Esophagus muscularis mucosa (tissue), 4 donors: Measurements from ENCODE around the gene MMP15. TPM values are rescaled to one million over a fixed set of nuclear protein-coding genes. Genes with fewer than 3 reads are reported as not detected.

Source experiments
- DNase-seq: peaks from one replicate; pipeline ENCODE4 v3.0.0-alpha.2; 2017; ENCODE audit errors: extremely low spot score
- H3K27ac ChIP-seq, 4 donors: fragments of 200-600 bp; sonication (generic); replicated peaks in 1 of 4; 1 replicate in 3 of 4; 2 replicates in 1 of 4; pipeline ENCODE4 v1.5.1; 2016 to 2019; ENCODE audit warnings: mild to moderate bottlenecking in 1 of 4
- H3K27me3 ChIP-seq, 4 donors: fragments of 200-600 bp; sonication (generic); one replicate each; pipeline versions ENCODE4 v1.5.1 to v1.6.0; 2016 to 2019
- H3K36me3 ChIP-seq, 4 donors: fragments of 200-600 bp; sonication (generic); one replicate each; pipeline ENCODE4 v1.5.1; 2016 to 2019
- H3K4me1 ChIP-seq, 4 donors: fragments of 200-600 bp; sonication (generic); one replicate each; pipeline ENCODE4 v1.5.1; 2016 to 2019
- H3K4me3 ChIP-seq, 4 donors: fragments of 200-600 bp; sonication (generic); 1 replicate in 2 of 4; 2 replicates in 2 of 4; pipeline ENCODE4 v1.5.1; 2016 to 2019; ENCODE audit warnings: mild to moderate bottlenecking in 4 of 4, moderate library complexity in 1 of 4
- H3K9me3 ChIP-seq, 4 donors: fragments of 200-600 bp; sonication (generic); 1 replicate in 3 of 4; 2 replicates in 1 of 4; pipeline ENCODE4 v1.5.1; 2016 to 2019
- EP300 ChIP-seq: sonication (generic); formaldehyde crosslinking; IDR thresholded peaks from one replicate; pipeline ENCODE4 v1.6.1; 2017; ENCODE audit warnings: antibody characterized with exemption
- POLR2A ChIP-seq: fragments of 450-650 bp; IDR thresholded peaks from one replicate; pipeline ENCODE4 v1.6.1; 2017; ENCODE audit warnings: antibody characterized with exemption, moderate library complexity, mild to moderate bottlenecking, low read depth
- POLR2AphosphoS5 ChIP-seq, 2 donors: sonication (generic); formaldehyde crosslinking; IDR thresholded peaks; one replicate each; pipeline ENCODE4 v1.6.1; 2017; ENCODE audit warnings: antibody characterized with exemption in 2 of 2
- WGBS: methylation state at CpG from one replicate; pipeline ENCODE4 v1.1.5; 2018; 5-methylcytosine and 5-hydroxymethylcytosine counted together
- intact Hi-C: fragments of 100-400 bp; cut with DNase I; formaldehyde crosslinking; loops from one replicate; pipeline ENCODE4 v1.15.1; 2023
- total RNA-seq, 4 donors: library from RNA; depleted of rRNA; stranded (reverse); fragments of >200 nt; gene quantifications; one replicate each; pipeline versions ENCODE4 v1.1.0 to v1.2.1, GENCODE V29; 2016
- TF ChIP-seq, protein P1 (sequence below), 3 experiments: fragments of 200-600 bp in 2 of 3; fragments of 450-650 bp in 1 of 3; sonication (generic) in 2 of 3; IDR thresholded peaks; one replicate each; pipeline ENCODE4 v1.5.1; 2017 to 2019; ENCODE audit warnings: antibody characterized with exemption in 3 of 3, mild to moderate bottlenecking in 2 of 3, moderate library complexity in 1 of 3

Gene MMP15
- total RNA-seq, 4 donors from 2014 or later, result 3.8 to 16.3 (median 8.7) TPM

DNA sequence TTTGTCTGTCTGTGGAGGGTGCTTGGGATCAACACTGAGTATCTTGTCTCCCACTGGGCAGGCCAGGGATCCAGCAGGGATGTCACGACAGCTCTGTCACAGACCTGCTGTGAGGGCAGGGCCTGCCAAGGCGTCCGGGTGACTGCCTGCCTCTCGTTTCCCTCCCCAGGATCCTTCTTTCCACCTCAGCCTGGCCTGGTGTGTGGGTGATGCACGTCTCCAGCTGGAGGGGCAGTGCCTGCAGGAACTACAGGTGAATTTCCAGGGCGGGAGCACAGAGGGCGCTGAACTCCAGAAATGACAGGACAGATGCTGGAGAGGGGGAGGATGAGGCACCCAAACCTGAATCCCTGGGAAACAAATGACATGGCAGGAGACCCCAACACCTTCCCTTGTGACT, 6.8 kb upstream of the MMP15 start:
- TF ChIP-seq, protein P1, sequence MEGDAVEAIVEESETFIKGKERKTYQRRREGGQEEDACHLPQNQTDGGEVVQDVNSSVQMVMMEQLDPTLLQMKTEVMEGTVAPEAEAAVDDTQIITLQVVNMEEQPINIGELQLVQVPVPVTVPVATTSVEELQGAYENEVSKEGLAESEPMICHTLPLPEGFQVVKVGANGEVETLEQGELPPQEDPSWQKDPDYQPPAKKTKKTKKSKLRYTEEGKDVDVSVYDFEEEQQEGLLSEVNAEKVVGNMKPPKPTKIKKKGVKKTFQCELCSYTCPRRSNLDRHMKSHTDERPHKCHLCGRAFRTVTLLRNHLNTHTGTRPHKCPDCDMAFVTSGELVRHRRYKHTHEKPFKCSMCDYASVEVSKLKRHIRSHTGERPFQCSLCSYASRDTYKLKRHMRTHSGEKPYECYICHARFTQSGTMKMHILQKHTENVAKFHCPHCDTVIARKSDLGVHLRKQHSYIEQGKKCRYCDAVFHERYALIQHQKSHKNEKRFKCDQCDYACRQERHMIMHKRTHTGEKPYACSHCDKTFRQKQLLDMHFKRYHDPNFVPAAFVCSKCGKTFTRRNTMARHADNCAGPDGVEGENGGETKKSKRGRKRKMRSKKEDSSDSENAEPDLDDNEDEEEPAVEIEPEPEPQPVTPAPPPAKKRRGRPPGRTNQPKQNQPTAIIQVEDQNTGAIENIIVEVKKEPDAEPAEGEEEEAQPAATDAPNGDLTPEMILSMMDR (IDR thresholded peaks at IDR 0.05), result no peak
- TF ChIP-seq POLR2A (no peak), POLR2AphosphoS5 (IDR thresholded peaks at IDR 0.05) (no peak), EP300 (no peak)
- H3K27ac ChIP-seq, result no peak overlapping the region
- WGBS, result 79% methylated on average over 7 of the region's 7 CpGs
- H3K9me3 ChIP-seq, result no peaks in the 10 kb centered on the region
- H3K4me3 ChIP-seq, result no peak overlapping the region
- no peak for DNase-seq
- H3K4me1 ChIP-seq, result peaks cover 19 to 33% (median 28%) of the 10 kb centered on the region in 4 donors
- no peaks in the 10 kb centered on the region for H3K27me3 ChIP-seq
- intact Hi-C loops, result no loop called here
- peaks cover 18 to 51% (median 33%) of the 10 kb centered on the region in 4 donors for H3K36me3 ChIP-seq

DNA sequence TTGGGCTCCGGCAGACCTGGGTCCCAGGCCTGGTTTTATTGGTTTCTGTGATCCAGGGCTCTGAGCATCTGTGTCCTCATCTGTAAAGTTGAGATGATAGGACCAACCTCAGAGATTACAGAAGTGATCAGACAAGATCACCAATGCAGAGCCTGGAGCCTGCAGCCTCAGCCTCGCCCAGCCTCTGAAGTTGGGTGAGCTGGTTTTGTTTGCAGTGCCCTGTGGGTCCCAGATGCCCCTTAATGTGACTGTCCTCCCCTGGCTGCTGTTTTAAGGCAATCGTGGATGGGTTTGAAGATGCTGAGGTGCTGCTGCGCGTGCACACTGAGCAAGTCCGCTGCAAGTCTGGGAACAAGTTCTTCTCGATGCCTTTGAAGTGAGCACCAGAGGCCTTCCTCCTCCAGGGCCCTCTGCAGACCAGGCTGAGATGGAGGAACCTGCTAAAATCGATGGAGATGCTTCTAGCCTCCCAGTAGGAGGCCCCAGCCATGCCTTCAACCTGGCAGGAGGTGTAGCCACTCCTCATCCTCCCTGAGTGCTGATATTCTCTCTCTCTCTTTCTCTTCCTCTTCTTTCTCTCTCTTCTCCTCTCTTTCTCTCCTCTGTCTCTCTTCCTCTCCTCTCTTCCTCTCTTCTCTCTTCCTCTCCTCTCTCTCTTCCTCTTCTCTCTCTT, 5.6 kb upstream of the MMP15 start:
- H3K27ac ChIP-seq, result no peak overlapping the region
- H3K4me1 ChIP-seq, result peaks cover 27 to 43% (median 38%) of the 10 kb centered on the region in 4 donors
- intact Hi-C loops, result loop anchor here (5.0 kb wide), 2 partner anchors 177 to 467 kb away; partner anchors contain the start of gene CSNK2A2
- H3K36me3 ChIP-seq, result peaks cover 18 to 42% (median 31%) of the 10 kb centered on the region in 4 donors
- TF ChIP-seq POLR2AphosphoS5 (IDR thresholded peaks at IDR 0.05) (no peak), EP300 (no peak), POLR2A (no peak)
- TF ChIP-seq, protein P1 (IDR thresholded peaks at IDR 0.05), result no peak
- no peak overlapping the region for H3K4me3 ChIP-seq
- no peaks in the 10 kb centered on the region for H3K27me3 ChIP-seq
- DNase-seq, result no peak
- no peaks in the 10 kb centered on the region for H3K9me3 ChIP-seq
- 84% methylated on average over 8 of the region's 8 CpGs for WGBS

- DNase-seq, result no peak
- no peak overlapping the region for H3K27ac ChIP-seq
- intact Hi-C loops, result loop anchor here (5.0 kb wide), 2 partner anchors 176 to 466 kb away; partner anchors contain the start of gene CSNK2A2
- no peaks in the 10 kb centered on the region for H3K9me3 ChIP-seq
- 52% methylated on average over 8 of the region's 8 CpGs for WGBS
- no peaks in the 10 kb centered on the region for H3K27me3 ChIP-seq
- H3K4me3 ChIP-seq, result no peak overlapping the region
- H3K36me3 ChIP-seq, result peaks cover 18 to 35% (median 28%) of the 10 kb centered on the region in 4 donors
- H3K4me1 ChIP-seq, result peaks cover 32 to 49% (median 44%) of the 10 kb centered on the region in 4 donors
- no peak for TF ChIP-seq POLR2AphosphoS5 (IDR thresholded peaks at IDR 0.05)
- TF ChIP-seq EP300, result no peak
- TF ChIP-seq, protein P1 (IDR thresholded peaks at IDR 0.05), result peak; percentile 66 to 88 (median 82)
- TF ChIP-seq POLR2A, result no peak
Observed at GRCh38 chr16:58020628-58021521, 4.7 kb upstream of the MMP15 start.

- intact Hi-C loops, result loop anchor here (2.0 to 5.0 kb wide), 3 partner anchors 101 to 465 kb away; partner anchors contain the start of gene CSNK2A2
- DNase-seq, result no peak
- Histone ChIP-seq H3K4me3 (no peak overlapping the region), H3K27me3 (no peaks in the 10 kb centered on the region), H3K9me3 (no peaks in the 10 kb centered on the region), H3K27ac (peak overlapping the region; percentile 67 to 83 (median 77)), H3K36me3 (peaks cover 18 to 32% (median 26%) of the 10 kb centered on the region in 4 donors), H3K4me1 (peaks cover 35 to 59% (median 53%) of the 10 kb centered on the region in 4 donors)
- TF ChIP-seq EP300 (no peak), POLR2A (no peak), POLR2AphosphoS5 (IDR thresholded peaks at IDR 0.05) (no peak)
- TF ChIP-seq, protein P1 (IDR thresholded peaks at IDR 0.05), result no peak
- 66% methylated on average over 7 of the region's 8 CpGs for WGBS
Observed at GRCh38 chr16:58021661-58022551, 3.6 kb upstream of the MMP15 start.
